Fibroblast of skin of abdomen (primary cell): ENCODE data around the gene CYP2A13. TPM values are rescaled to one million over a fixed set of nuclear protein-coding genes. Genes with fewer than 3 reads are reported as not detected.
"Not testable (repeated sequence)": the region's sequence is repeated elsewhere in the genome, so short reads cannot be mapped to it uniquely, and the experiment has no call there.

Experiments
- DNase-seq: peaks from one replicate; pipeline ENCODE4 v3.0.0-alpha.2; 2013
- polyA plus RNA-seq, 2 experiments: library from polyadenylated mRNA; unstranded; fragments of 120-200 nt; gene quantifications; one replicate each; pipeline ENCODE4 v1.2.1, GENCODE V29; 2013; ENCODE audit not compliant: insufficient read length in 2 of 2

Gene CYP2A13
- polyA plus RNA-seq (2013, experiment 1 of 2; ENCODE audit: insufficient read length), result not detected
- not detected for polyA plus RNA-seq (2013, experiment 2 of 2; ENCODE audit: insufficient read length)

- no peak for DNase-seq
Observed at GRCh38 chr19:41088151-41088550, at the start of gene CYP2A13. Gene CYP2A13, plus strand, starts transcription at chr19:41088451. Its CDS starts 21 bp downstream, at chr19:41088472.

GRCh38 chr19:41039806-41040205 lies 48.4 kb upstream of the CYP2A13 start:
- DNase-seq, result no peak

DNA sequence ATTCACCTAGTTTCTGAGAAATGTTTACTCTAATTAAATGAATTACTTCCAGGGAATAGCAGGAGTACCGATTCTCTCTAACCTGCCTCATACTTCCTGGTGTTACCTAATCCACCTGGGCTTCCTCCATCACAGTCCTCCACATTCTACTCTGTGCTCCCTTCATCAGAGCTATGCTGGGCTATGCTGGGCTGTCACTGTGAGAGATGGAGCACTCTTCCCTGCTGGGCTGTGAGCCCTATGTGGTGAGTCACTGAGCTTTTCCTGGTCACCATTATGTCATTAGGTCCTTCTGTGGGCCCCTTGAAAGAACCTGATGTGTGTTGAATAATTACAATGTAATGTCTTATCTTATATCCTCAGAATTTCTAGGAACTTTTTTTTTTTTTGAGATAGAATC lies 43.2 kb upstream of the CYP2A13 start:
- DNase-seq, result not testable (repeated sequence)

DNA sequence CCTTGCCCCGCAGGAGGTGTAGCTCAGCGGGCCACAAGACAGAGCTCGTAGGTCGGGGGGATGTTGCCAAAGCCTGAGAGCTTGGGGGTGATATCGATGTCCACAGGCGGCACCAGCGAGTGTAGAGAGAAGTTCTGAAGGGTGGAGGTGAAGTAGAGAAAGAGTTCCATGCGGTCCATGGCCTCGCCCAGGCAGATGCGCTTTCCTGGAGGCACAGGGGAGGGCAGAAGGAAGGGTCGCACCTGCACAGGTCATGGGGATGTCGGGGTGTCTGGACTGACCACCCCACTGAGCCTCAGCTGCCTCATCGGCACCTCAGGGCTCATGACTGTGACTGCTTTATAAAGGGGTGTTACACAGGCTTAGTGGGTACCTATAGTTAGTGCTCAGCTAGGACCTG lies 37.8 kb upstream of the CYP2A13 start:
- DNase-seq, result no peak

GRCh38 chr19:41052162-41052561 lies 36.1 kb upstream of the CYP2A13 start:
- not testable (repeated sequence) for DNase-seq

DNA sequence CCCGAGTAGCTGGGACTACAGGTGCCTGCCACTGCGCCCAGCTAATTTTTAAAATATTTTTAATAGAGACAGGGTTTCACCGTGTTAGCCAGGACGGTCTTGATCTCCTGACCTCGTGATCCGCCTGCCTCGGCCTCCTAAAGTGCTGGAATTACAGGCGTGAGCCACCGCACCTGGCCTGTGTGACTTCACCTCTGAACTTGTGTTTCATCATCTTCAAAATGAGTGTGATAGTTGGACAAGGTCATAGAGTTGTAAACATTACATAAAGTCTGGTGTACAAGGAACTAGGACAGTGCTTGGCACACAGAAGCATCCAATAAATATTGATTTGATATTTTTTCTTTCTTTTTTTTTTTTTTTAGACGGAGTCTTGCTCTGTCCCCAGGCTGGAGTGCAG lies 34.9 kb upstream of the CYP2A13 start:
- not testable (repeated sequence) for DNase-seq

GRCh38 chr19:41064974-41065569 lies 23.2 kb upstream of the CYP2A13 start:
- peak; percentile 4 for DNase-seq

- DNase-seq, result no peak
Observed at GRCh38 chr19:41076286-41076685, 12.0 kb upstream of the CYP2A13 start.

DNA sequence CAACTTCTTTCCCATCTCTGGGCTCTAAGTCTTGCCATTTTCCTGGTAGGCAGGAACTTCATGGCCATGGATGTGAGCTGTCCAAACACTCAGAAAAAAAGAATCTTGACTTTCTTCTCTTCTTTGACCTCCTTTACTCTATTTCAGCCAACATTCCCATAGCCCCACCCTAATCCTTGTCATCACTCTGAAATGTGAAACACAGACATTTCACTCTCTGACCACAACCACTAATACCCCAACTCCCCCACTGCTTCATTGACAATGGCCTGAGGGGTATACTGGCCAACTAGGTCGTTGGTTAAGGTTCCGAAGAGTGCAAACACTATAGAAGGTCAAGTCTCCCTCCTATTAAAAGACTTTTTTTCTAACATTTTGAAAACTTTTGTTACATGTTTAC lies 4.7 kb upstream of the CYP2A13 start:
- no peak for DNase-seq

GRCh38 chr19:41085748-41086415 lies 2.4 kb upstream of the CYP2A13 start:
- DNase-seq, result no peak

GRCh38 chr19:41089959-41090358 lies 1.7 kb downstream of the CYP2A13 start:
- no peak for DNase-seq

GRCh38 chr19:41095703-41096102 lies 7.5 kb downstream of the CYP2A13 start:
- no peak for DNase-seq

GRCh38 chr19:41096353-41096752 lies 8.1 kb downstream of the CYP2A13 start:
- no peak for DNase-seq

GRCh38 chr19:41097302-41097701 lies 9.1 kb downstream of the CYP2A13 start:
- DNase-seq, result no peak

GRCh38 chr19:41098762-41099161 lies 10.5 kb downstream of the CYP2A13 start:
- no peak for DNase-seq

GRCh38 chr19:41102210-41102609 lies 14.0 kb downstream of the CYP2A13 start:
- DNase-seq, result not testable (repeated sequence)

- no peak for DNase-seq
Observed at GRCh38 chr19:41106177-41106576, 17.9 kb downstream of the CYP2A13 start.

DNA sequence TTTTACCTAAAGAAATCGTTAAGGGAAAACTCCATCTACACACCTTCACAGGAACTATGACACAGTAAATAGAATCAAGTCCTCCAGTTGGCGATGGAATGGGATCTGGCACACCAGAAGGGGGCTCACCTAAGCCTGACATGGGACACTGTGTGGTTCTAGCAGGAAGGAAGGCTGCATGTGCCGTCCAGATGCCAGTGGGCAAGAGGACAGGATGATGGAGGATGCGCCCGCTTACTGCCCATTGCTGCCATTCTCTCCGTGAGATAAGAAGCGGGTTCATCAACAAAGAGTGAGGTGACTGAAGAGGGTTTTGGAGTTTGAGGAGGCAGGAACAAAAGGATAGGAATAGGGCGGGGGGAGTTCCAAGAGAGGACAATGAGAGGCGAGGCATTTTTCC lies 23.0 kb downstream of the CYP2A13 start:
- DNase-seq, result no peak

DNA sequence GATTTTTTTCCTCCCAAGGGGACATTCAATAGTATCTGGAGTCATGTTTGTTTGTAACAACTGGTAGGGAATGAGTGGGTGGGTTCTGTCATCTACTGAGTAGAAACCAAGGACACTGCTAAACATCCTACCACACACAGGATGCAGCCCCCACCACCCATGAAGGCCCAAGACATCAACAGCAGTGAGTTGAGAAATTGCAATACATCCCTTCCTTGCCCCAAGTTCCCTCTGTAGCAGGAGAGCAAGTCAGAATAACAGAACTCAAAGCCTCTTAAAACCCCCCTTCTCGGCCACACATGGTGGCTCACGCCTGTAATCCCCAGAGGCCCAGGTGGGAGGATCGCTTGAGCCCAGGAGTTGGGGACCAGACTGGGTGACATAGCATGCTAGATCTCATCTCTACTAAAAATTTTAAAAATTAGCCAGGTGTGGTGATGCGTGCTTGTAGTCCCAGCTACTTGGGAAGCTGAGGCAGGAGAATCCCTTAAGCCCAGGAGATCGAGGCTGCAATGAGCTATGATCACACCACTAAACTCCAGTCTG lies 23.6 kb downstream of the CYP2A13 start:
- no peak for DNase-seq

GRCh38 chr19:41112728-41113290 lies 24.6 kb downstream of the CYP2A13 start:
- DNase-seq, result no peak

DNA sequence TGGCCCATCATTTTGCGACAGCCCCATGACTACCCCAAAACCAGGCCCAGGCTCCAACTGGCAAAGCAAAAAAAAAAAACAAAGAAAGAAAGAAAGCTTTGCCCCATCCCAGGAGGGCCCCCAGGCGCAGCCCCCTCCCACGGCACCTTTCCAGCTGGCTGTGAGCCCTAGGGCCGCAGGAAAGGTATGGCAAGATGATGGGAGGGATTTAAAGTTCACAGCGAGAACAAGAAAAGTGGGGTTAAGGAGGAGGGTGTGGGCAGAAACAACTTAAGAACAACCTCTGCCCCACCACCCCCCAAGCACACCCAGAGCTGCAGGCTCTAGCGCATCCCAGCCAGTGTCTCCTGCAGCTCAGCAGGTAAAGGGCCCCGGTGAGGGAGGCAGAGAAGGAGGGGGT lies 25.9 kb downstream of the CYP2A13 start, which contains the start of gene CYP2F1:
TSS of gene CYP2F1 (plus strand) at position 301 of the 400 bp plus-strand sequence. CDS start 1,757 bp downstream, outside the sequence.
- DNase-seq, result no peak

- no peak for DNase-seq
Observed at GRCh38 chr19:41116261-41116660, 28.0 kb downstream of the CYP2A13 start.
